Prostate gland (tissue), 2 donors: ENCODE data around the gene XIRP1.

Experiments used
- POLR2A ChIP-seq: fragments of 450-650 bp; IDR thresholded peaks from one replicate; pipeline ENCODE4 v1.6.1; 2016; ENCODE audit warnings: antibody characterized with exemption, mild to moderate bottlenecking
- POLR2AphosphoS5 ChIP-seq: sonication (generic); formaldehyde crosslinking; IDR thresholded peaks from one replicate; pipeline ENCODE4 v1.6.1; 2017; ENCODE audit warnings: antibody characterized with exemption
- TF ChIP-seq, protein P1 (sequence below), 4 experiments: fragments of 200-600 bp in 2 of 4; fragments of 450-650 bp in 2 of 4; sonication (generic) in 2 of 4; IDR thresholded peaks; 1 replicate in 3 of 4; 2 replicates in 1 of 4; pipeline ENCODE4 v1.5.1; 2016 to 2019; ENCODE audit warnings: antibody characterized with exemption in 4 of 4, mild to moderate bottlenecking in 2 of 4, moderate library complexity in 2 of 4

- TF ChIP-seq, protein P1, sequence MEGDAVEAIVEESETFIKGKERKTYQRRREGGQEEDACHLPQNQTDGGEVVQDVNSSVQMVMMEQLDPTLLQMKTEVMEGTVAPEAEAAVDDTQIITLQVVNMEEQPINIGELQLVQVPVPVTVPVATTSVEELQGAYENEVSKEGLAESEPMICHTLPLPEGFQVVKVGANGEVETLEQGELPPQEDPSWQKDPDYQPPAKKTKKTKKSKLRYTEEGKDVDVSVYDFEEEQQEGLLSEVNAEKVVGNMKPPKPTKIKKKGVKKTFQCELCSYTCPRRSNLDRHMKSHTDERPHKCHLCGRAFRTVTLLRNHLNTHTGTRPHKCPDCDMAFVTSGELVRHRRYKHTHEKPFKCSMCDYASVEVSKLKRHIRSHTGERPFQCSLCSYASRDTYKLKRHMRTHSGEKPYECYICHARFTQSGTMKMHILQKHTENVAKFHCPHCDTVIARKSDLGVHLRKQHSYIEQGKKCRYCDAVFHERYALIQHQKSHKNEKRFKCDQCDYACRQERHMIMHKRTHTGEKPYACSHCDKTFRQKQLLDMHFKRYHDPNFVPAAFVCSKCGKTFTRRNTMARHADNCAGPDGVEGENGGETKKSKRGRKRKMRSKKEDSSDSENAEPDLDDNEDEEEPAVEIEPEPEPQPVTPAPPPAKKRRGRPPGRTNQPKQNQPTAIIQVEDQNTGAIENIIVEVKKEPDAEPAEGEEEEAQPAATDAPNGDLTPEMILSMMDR (IDR thresholded peaks at IDR 0.05) = no peak
- TF ChIP-seq POLR2A (no peak), POLR2AphosphoS5 (no peak)
These were observed 49.2 kb upstream of the XIRP1 start for GRCh38 chr3:39241561-39241960.
